HEK293 (cell line): ENCODE data around the gene GGN.
A peak's percentile ranks its signal among the peaks of the same experiment; 100 is the strongest.

Experiments used
- CTCF ChIA-PET: fragments of 350-600 bp; formaldehyde crosslinking; extraction: SDS; loops from one replicate; lab custom pipeline; 2021; ENCODE audit warnings: antibody characterized with exemption; lab: Yijun Ruan, JAX
- POLR2A ChIA-PET: fragments of 300-600 bp; formaldehyde crosslinking; extraction: SDS; loops from one replicate; lab custom pipeline; 2020; ENCODE audit warnings: antibody characterized with exemption, inconsistent platforms; lab: Yijun Ruan, JAX
- H3K27ac ChIP-seq: fragments of 200-500 bp; sonication (Bioruptor generic); 2 replicates; pipeline ENCODE4 v1.5.1; 2014; ENCODE audit warnings: low read depth, low read length, control low read depth, inconsistent platforms; ENCODE audit errors: extremely low read depth
- H3K36me3 ChIP-seq, 2 experiments: fragments of 200-500 bp in 1 of 2; sonication (Bioruptor generic) in 1 of 2; 1 replicate in 1 of 2; 2 replicates in 1 of 2; pipeline ENCODE4 v1.5.1; 2014 to 2017; ENCODE audit warnings: inconsistent platforms in 2 of 2, low read length in 2 of 2; ENCODE audit not compliant: control insufficient read depth in 2 of 2, insufficient read depth in 1 of 2
- H3K4me1 ChIP-seq: fragments of 200-500 bp; sonication (Bioruptor generic); 2 replicates; pipeline ENCODE4 v1.5.1; 2014; ENCODE audit warnings: mild to moderate bottlenecking, low read length, inconsistent platforms; ENCODE audit not compliant: control insufficient read depth, insufficient read depth
- H3K4me3 ChIP-seq: 2 replicates; pipeline ENCODE4 v1.5.1; 2011; ENCODE audit warnings: low read depth, mild to moderate bottlenecking, control low read depth, low read length, moderate library complexity
- H3K9me3 ChIP-seq: fragments of 200-500 bp; sonication (Bioruptor generic); 2 replicates; pipeline ENCODE4 v1.5.1; 2014; ENCODE audit warnings: low read depth, low read length, inconsistent platforms; ENCODE audit not compliant: control insufficient read depth, insufficient read depth
- GFI1B ChIP-seq: fragments of 450-650 bp; formaldehyde crosslinking; IDR thresholded peaks from 2 replicates; pipeline ENCODE4 v1.5.1; 2016; ENCODE audit warnings: missing biosample characterization, missing genetic modification characterization
- GLIS2 ChIP-seq: fragments of 450-650 bp; formaldehyde crosslinking; IDR thresholded peaks from 2 replicates; pipeline ENCODE4 v1.5.1; 2016; ENCODE audit warnings: missing biosample characterization, missing genetic modification characterization
- IKZF3 ChIP-seq: fragments of 450-650 bp; IDR thresholded peaks from 2 replicates; pipeline ENCODE4 v1.5.0; 2018; ENCODE audit warnings: missing biosample characterization, mild to moderate bottlenecking, missing genetic modification characterization, moderate library complexity
- KLF10 ChIP-seq: fragments of 450-650 bp; IDR thresholded peaks from 2 replicates; pipeline ENCODE4 v1.5.1; 2018; ENCODE audit warnings: missing biosample characterization, mild to moderate bottlenecking, missing genetic modification characterization
- SP2 ChIP-seq: fragments of 450-650 bp; formaldehyde crosslinking; IDR thresholded peaks from 2 replicates; pipeline ENCODE4 v1.5.1; 2016; ENCODE audit warnings: missing biosample characterization, missing genetic modification characterization
- SP7 ChIP-seq: fragments of 450-650 bp; formaldehyde crosslinking; IDR thresholded peaks from 2 replicates; pipeline ENCODE4 v1.5.1; 2016; ENCODE audit warnings: missing biosample characterization, missing genetic modification characterization
- YY2 ChIP-seq: fragments of 450-650 bp; formaldehyde crosslinking; IDR thresholded peaks from 2 replicates; pipeline ENCODE4 v1.5.1; 2016; ENCODE audit warnings: missing biosample characterization, missing genetic modification characterization
- ZBTB20 ChIP-seq: fragments of 450-650 bp; formaldehyde crosslinking; IDR thresholded peaks from 2 replicates; pipeline ENCODE4 v1.5.1; 2016; ENCODE audit warnings: missing biosample characterization, missing genetic modification characterization
- ZFP41 ChIP-seq: fragments of 450-650 bp; formaldehyde crosslinking; IDR thresholded peaks from 2 replicates; pipeline ENCODE4 v1.5.1; 2016; ENCODE audit warnings: missing biosample characterization, missing genetic modification characterization, borderline replicate concordance
- ZNF10 ChIP-seq: fragments of 450-650 bp; formaldehyde crosslinking; IDR thresholded peaks from 2 replicates; pipeline ENCODE4 v1.5.1; 2017; ENCODE audit warnings: missing biosample characterization, missing genetic modification characterization
- ZNF112 ChIP-seq: fragments of 450-650 bp; formaldehyde crosslinking; IDR thresholded peaks from 2 replicates; pipeline ENCODE4 v1.5.0; 2017; ENCODE audit warnings: missing biosample characterization, missing genetic modification characterization
- ZNF121 ChIP-seq: fragments of 450-650 bp; formaldehyde crosslinking; IDR thresholded peaks from 2 replicates; pipeline ENCODE4 v1.5.1; 2016; ENCODE audit warnings: missing biosample characterization, missing genetic modification characterization
- ZNF146 ChIP-seq: fragments of 450-650 bp; formaldehyde crosslinking; IDR thresholded peaks from 2 replicates; pipeline ENCODE4 v1.5.1; 2016; ENCODE audit warnings: missing biosample characterization, missing genetic modification characterization
- ZNF211 ChIP-seq: fragments of 450-650 bp; formaldehyde crosslinking; IDR thresholded peaks from 2 replicates; pipeline ENCODE4 v1.5.1; 2016; ENCODE audit warnings: low read depth, missing biosample characterization, missing genetic modification characterization
- ZNF311 ChIP-seq: fragments of 450-650 bp; formaldehyde crosslinking; IDR thresholded peaks from 2 replicates; pipeline ENCODE4 v1.5.1; 2017; ENCODE audit warnings: missing biosample characterization, missing genetic modification characterization, borderline replicate concordance
- ZNF404 ChIP-seq: fragments of 450-650 bp; formaldehyde crosslinking; IDR thresholded peaks from 2 replicates; pipeline ENCODE4 v1.5.1; 2017; ENCODE audit warnings: missing biosample characterization, missing genetic modification characterization
- ZNF529 ChIP-seq: fragments of 450-650 bp; formaldehyde crosslinking; IDR thresholded peaks from 2 replicates; pipeline ENCODE4 v1.5.1; 2017; ENCODE audit warnings: missing genetic modification characterization, missing biosample characterization; ENCODE audit not compliant: insufficient replicate concordance
- ZNF664 ChIP-seq: fragments of 450-650 bp; formaldehyde crosslinking; IDR thresholded peaks from 2 replicates; pipeline ENCODE4 v1.5.1; 2016; ENCODE audit warnings: missing biosample characterization, missing genetic modification characterization
- ZNF76 ChIP-seq: fragments of 450-650 bp; formaldehyde crosslinking; IDR thresholded peaks from 2 replicates; pipeline ENCODE4; 2016; ENCODE audit warnings: low read depth, missing biosample characterization, missing genetic modification characterization, borderline replicate concordance
- ZNF776 ChIP-seq: fragments of 450-650 bp; formaldehyde crosslinking; IDR thresholded peaks from 2 replicates; pipeline ENCODE4 v1.5.0; 2017; ENCODE audit warnings: missing biosample characterization, missing genetic modification characterization, borderline replicate concordance
- ZNF777 ChIP-seq: fragments of 450-650 bp; formaldehyde crosslinking; IDR thresholded peaks from 2 replicates; pipeline ENCODE4 v1.5.1; 2017; ENCODE audit warnings: missing biosample characterization, missing genetic modification characterization, borderline replicate concordance
- ZNF791 ChIP-seq: fragments of 450-650 bp; formaldehyde crosslinking; IDR thresholded peaks from 2 replicates; pipeline ENCODE4 v1.5.1; 2016; ENCODE audit warnings: missing biosample characterization, missing genetic modification characterization
- TF ChIP-seq, protein P1 (sequence below): fragments of 450-650 bp; formaldehyde crosslinking; IDR thresholded peaks from 2 replicates; pipeline ENCODE4 v1.5.0; 2017; ENCODE audit warnings: missing biosample characterization, missing genetic modification characterization, borderline replicate concordance
- TF ChIP-seq, protein P2 (sequence below): IDR thresholded peaks from 2 replicates; pipeline ENCODE4 v1.6.1; 2011; ENCODE audit warnings: mild to moderate bottlenecking, low read depth, low read length, borderline replicate concordance
- TF ChIP-seq, protein P3 (sequence below): fragments of 450-650 bp; formaldehyde crosslinking; IDR thresholded peaks from 2 replicates; pipeline ENCODE4 v1.5.1; 2017; ENCODE audit warnings: missing biosample characterization, missing genetic modification characterization
- TF ChIP-seq, protein P4 (sequence below): fragments of 450-650 bp; formaldehyde crosslinking; IDR thresholded peaks from 2 replicates; pipeline ENCODE4 v1.5.1; 2017; ENCODE audit warnings: missing biosample characterization, missing genetic modification characterization
- TF ChIP-seq, protein P5 (sequence below): fragments of 450-650 bp; formaldehyde crosslinking; IDR thresholded peaks from 2 replicates; pipeline ENCODE4 v1.5.1; 2016; ENCODE audit warnings: missing biosample characterization, missing genetic modification characterization

GGN gene

DNA sequence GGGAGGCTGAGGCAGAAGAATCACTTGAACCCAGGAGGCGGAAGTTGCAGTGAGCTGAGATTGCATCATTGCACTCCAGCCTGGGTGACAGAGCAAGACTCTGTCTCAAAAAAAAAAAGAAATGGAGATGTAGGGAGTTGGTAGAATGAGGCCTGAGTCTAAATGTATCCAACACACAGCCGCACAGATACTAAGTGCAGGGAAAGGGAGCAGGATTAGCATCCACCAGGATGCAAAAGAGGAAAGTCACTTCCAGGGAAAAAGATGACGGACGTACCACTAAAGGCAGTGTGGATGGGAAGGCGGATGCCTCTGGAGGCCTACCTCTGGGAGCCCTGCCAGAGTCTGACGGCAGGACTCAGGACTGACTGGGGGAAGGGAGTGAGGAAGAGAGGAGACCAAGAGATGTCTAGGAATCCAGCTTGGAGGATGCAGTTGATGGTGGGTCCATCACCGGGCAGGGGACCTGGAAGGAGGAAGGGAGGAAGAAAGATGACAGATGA is 21.8 kb upstream of the GGN start (continued):
- TF ChIP-seq, protein P1, sequence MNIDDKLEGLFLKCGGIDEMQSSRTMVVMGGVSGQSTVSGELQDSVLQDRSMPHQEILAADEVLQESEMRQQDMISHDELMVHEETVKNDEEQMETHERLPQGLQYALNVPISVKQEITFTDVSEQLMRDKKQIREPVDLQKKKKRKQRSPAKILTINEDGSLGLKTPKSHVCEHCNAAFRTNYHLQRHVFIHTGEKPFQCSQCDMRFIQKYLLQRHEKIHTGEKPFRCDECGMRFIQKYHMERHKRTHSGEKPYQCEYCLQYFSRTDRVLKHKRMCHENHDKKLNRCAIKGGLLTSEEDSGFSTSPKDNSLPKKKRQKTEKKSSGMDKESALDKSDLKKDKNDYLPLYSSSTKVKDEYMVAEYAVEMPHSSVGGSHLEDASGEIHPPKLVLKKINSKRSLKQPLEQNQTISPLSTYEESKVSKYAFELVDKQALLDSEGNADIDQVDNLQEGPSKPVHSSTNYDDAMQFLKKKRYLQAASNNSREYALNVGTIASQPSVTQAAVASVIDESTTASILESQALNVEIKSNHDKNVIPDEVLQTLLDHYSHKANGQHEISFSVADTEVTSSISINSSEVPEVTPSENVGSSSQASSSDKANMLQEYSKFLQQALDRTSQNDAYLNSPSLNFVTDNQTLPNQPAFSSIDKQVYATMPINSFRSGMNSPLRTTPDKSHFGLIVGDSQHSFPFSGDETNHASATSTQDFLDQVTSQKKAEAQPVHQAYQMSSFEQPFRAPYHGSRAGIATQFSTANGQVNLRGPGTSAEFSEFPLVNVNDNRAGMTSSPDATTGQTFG: no peak
- TF ChIP-seq, protein P2, sequence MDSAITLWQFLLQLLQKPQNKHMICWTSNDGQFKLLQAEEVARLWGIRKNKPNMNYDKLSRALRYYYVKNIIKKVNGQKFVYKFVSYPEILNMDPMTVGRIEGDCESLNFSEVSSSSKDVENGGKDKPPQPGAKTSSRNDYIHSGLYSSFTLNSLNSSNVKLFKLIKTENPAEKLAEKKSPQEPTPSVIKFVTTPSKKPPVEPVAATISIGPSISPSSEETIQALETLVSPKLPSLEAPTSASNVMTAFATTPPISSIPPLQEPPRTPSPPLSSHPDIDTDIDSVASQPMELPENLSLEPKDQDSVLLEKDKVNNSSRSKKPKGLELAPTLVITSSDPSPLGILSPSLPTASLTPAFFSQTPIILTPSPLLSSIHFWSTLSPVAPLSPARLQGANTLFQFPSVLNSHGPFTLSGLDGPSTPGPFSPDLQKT: no peak
- TF ChIP-seq SP2 (tag by site-specific recombination) (0 out of 2 replicates have a peak, but pooled peaks have one; percentile 5), ZNF121 (tag by site-specific recombination) (no peak), ZNF10 (tag by site-specific recombination) (no peak; the same call in 1 of the 2 replicates), YY2 (tag by site-specific recombination) (0 out of 2 replicates have a peak, but pooled peaks have one; percentile 37), ZNF777 (tag by site-specific recombination) (0 out of 2 replicates have a peak, but pooled peaks have one; percentile 53), ZNF776 (tag by site-specific recombination) (no peak), IKZF3 (0 out of 2 replicates have a peak, but pooled peaks have one; percentile 35), ZNF529 (no peak), ZBTB20 (tag by site-specific recombination) (peak; percentile 19; the same call in 1 of the 2 replicates), SP7 (0 out of 2 replicates have a peak, but pooled peaks have one; percentile 23), ZNF791 (tag by site-specific recombination) (no peak), ZNF311 (tag by site-specific recombination) (no peak), ZFP41 (no peak)
- TF ChIP-seq, protein P3, sequence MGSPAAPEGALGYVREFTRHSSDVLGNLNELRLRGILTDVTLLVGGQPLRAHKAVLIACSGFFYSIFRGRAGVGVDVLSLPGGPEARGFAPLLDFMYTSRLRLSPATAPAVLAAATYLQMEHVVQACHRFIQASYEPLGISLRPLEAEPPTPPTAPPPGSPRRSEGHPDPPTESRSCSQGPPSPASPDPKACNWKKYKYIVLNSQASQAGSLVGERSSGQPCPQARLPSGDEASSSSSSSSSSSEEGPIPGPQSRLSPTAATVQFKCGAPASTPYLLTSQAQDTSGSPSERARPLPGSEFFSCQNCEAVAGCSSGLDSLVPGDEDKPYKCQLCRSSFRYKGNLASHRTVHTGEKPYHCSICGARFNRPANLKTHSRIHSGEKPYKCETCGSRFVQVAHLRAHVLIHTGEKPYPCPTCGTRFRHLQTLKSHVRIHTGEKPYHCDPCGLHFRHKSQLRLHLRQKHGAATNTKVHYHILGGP (tag by site-specific recombination): peak; percentile 60; the same call in 1 of the 2 replicates
- TF ChIP-seq, protein P4, sequence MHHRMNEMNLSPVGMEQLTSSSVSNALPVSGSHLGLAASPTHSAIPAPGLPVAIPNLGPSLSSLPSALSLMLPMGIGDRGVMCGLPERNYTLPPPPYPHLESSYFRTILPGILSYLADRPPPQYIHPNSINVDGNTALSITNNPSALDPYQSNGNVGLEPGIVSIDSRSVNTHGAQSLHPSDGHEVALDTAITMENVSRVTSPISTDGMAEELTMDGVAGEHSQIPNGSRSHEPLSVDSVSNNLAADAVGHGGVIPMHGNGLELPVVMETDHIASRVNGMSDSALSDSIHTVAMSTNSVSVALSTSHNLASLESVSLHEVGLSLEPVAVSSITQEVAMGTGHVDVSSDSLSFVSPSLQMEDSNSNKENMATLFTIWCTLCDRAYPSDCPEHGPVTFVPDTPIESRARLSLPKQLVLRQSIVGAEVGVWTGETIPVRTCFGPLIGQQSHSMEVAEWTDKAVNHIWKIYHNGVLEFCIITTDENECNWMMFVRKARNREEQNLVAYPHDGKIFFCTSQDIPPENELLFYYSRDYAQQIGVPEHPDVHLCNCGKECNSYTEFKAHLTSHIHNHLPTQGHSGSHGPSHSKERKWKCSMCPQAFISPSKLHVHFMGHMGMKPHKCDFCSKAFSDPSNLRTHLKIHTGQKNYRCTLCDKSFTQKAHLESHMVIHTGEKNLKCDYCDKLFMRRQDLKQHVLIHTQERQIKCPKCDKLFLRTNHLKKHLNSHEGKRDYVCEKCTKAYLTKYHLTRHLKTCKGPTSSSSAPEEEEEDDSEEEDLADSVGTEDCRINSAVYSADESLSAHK (tag by site-specific recombination): no peak
- TF ChIP-seq, protein P5, sequence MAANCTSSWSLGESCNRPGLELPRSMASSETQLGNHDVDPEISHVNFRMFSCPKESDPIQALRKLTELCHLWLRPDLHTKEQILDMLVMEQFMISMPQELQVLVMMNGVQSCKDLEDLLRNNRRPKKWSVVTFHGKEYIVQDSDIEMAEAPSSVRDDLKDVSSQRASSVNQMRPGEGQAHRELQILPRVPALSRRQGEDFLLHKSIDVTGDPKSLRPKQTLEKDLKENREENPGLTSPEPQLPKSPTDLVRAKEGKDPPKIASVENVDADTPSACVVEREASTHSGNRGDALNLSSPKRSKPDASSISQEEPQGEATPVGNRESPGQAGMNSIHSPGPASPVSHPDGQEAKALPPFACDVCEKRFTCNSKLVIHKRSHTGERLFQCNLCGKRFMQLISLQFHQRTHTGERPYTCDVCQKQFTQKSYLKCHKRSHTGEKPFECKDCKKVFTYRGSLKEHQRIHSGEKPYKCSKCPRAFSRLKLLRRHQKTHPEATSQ (tag by site-specific recombination): no peak

DNA sequence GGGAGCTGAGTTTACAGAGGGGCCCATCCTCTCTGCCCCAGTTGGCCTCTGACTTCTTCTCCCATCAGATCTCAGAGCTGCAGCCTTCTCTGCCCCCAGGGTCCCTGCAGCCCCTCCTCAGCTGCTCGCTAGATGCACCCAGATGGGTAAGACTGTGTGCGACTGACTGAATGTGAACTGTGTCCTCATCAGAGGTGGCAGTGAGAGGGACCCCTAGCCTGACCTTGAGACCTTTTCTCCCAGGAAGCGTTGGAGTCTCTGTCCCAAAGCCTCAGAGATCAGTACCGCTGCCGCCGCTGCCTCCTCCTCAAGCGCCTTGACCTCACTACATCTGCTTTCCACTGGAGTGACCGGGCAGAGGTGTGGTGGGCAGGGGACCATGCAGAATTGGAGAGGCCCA is 17.4 kb upstream of the GGN start:
- Histone ChIP-seq H3K9me3 (no peaks in the 10 kb centered on the region), H3K36me3 (peaks cover 14 to 29% of the 10 kb centered on the region in 2 experiments; a peak in 2 of 3 replicates), H3K27ac (0 out of 2 replicates have a peak overlapping the region, but pooled peaks have one; percentile 9), H3K4me1 (peaks cover 10% of the 10 kb centered on the region), H3K4me3 (no peak overlapping the region)
- ChIA-PET POLR2A (interaction anchor here (1.0 to 5.6 kb wide), 2 partner anchors 17 to 31 kb away, joined by 3 to 68 read pairs; partner anchors contain the start of genes GGN, PSMD8 and SPRED3), CTCF (interaction anchor here (0.5 to 4.8 kb wide), 15 partner anchors 8 to 807 kb away, joined by 3 to 77 read pairs (median 4); partner anchors contain the start of genes GGN and SPRED3)
- no peak for TF ChIP-seq GLIS2
- no peak for TF ChIP-seq KLF10 (tag by site-specific recombination)
- no peak for TF ChIP-seq SP7
- TF ChIP-seq ZNF664 (tag by site-specific recombination): no peak
- TF ChIP-seq GFI1B (tag by site-specific recombination): no peak
- no peak for TF ChIP-seq ZNF211
- TF ChIP-seq ZNF791 (tag by site-specific recombination): no peak
- no peak for TF ChIP-seq ZNF146 (tag by site-specific recombination)
- no peak for TF ChIP-seq ZNF404 (tag by site-specific recombination)
- TF ChIP-seq, protein P5 (tag by site-specific recombination): no peak
- TF ChIP-seq ZNF76 (tag by site-specific recombination): no peak
- no peak for TF ChIP-seq ZNF112 (tag by site-specific recombination)
